ENCODE measurements around the gene LCNL1.
"Not testable (repeated sequence)": the region's sequence is repeated elsewhere in the genome, so short reads cannot be mapped to it uniquely, and the experiment has no call there.

LCNL1 gene

GRCh38 chr9:137028263-137029057, 45.7 kb downstream of the LCNL1 start:
- DNase-seq = peak; percentile 45

GRCh38 chr9:137029058-137029936, 46.5 kb downstream of the LCNL1 start:
- peak; percentile 61 for DNase-seq

- no peak for DNase-seq
Observed at GRCh38 chr9:137030006-137030405, 47.2 kb downstream of the LCNL1 start.

- no peak for DNase-seq
Observed at GRCh38 chr9:137030538-137031527, 48.0 kb downstream of the LCNL1 start.

GRCh38 chr9:137031904-137032640, 49.3 kb downstream of the LCNL1 start, which contains the start of gene FUT7:
Gene FUT7 (minus strand): TSS chr9:137032088. CDS start chr9:137031991, 97 bp downstream.
- DNase-seq = no peak

- no peak for DNase-seq
Observed at GRCh38 chr9:137032858-137033257, 50.1 kb downstream of the LCNL1 start.

- not testable (repeated sequence) for DNase-seq
Observed at GRCh38 chr9:137033481-137033880, 50.7 kb downstream of the LCNL1 start.

- no peak for DNase-seq
Observed at GRCh38 chr9:137034039-137034708, 51.4 kb downstream of the LCNL1 start.

- DNase-seq = peak; percentile 79
Observed at GRCh38 chr9:137034709-137035506, 52.1 kb downstream of the LCNL1 start.
